Measurements from ENCODE around the gene PCDHA1. TPM values are rescaled to one million over a fixed set of nuclear protein-coding genes. Genes with fewer than 3 reads are reported as not detected.

The PCDHA1 gene
- total RNA-seq, 4 donors from 2014 or later, result not detected

DNA sequence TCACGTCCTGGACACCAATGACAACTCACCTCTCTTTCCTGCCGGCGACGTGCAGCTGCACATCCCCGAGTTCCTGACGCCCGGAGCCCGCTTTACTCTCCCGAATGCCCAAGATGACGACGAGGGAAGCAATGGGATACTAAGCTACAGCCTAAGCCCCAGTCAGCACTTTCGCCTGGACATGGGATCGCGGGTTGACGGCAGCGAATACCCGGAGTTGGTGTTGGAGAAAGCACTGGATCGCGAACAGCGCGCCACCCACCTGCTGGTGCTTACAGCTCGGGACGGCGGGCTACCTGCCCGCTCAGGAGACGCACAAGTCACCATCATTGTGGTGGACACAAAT lies 141.3 kb downstream of the PCDHA1 start:
- 0 to 23% methylated on average over 1 to 6 of the region's 26 CpGs for WGBS, 2 donors (ENCODE audit: low coverage in 1 of 2)

DNA sequence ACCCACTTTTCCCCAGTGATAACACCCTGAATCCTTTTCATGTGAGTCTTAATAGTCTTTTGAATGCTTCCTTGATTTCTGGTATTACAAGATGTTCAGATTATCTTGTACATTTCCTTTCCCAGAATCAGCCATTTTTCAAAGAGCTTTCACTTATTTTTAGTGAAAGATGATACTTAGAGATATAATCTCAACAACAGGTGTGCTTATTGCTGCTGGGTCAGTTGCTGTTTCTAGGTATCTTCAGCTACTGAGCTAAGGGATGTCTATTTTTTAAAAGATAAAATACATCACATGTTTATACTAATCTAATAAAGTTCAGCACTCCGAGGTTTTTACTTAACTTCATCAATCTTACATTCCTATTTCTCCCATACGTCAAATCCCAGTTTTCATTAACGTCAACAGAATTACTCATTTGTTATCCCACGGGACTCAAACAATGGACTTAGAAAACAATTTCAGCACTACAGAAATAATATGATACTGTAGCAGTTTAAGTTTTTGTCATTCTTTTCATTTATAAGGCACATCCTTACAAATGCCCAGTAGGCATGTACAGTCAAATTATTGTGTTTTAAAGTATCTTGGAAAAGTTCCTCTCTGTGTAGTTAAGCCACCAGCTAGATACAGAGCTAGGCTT lies 149.1 kb downstream of the PCDHA1 start:
- no peak for ATAC-seq
- TF ChIP-seq POLR2A (IDR thresholded peaks at IDR 0.05) (no peak), EP300 (IDR thresholded peaks at IDR 0.05) (no peak), POLR2AphosphoS5 (IDR thresholded peaks at IDR 0.05) (no peak)
- TF ChIP-seq, protein P1, sequence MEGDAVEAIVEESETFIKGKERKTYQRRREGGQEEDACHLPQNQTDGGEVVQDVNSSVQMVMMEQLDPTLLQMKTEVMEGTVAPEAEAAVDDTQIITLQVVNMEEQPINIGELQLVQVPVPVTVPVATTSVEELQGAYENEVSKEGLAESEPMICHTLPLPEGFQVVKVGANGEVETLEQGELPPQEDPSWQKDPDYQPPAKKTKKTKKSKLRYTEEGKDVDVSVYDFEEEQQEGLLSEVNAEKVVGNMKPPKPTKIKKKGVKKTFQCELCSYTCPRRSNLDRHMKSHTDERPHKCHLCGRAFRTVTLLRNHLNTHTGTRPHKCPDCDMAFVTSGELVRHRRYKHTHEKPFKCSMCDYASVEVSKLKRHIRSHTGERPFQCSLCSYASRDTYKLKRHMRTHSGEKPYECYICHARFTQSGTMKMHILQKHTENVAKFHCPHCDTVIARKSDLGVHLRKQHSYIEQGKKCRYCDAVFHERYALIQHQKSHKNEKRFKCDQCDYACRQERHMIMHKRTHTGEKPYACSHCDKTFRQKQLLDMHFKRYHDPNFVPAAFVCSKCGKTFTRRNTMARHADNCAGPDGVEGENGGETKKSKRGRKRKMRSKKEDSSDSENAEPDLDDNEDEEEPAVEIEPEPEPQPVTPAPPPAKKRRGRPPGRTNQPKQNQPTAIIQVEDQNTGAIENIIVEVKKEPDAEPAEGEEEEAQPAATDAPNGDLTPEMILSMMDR (IDR thresholded peaks at IDR 0.05), result no peak
- WGBS, 2 donors (ENCODE audit: low coverage in 1 of 2), result 29 to 62% methylated on average over 4 of the region's 4 CpGs
- Histone ChIP-seq H3K9me3 (no peaks in the 10 kb centered on the region), H3K27ac (no peak overlapping the region), H3K27me3 (no peaks in the 10 kb centered on the region), H3K4me1 (no peaks in the 10 kb centered on the region), H3K36me3 (no peaks in the 10 kb centered on the region), H3K4me3 (no peak overlapping the region)

More for the DNA sequence above, 141.3 kb downstream of the PCDHA1 start:
- H3K9me3 ChIP-seq, result no peaks in the 10 kb centered on the region
- peaks cover 33% of the 10 kb centered on the region for H3K27me3 ChIP-seq
- H3K4me1 ChIP-seq, result peaks cover 0 to 26% (median 11%) of the 10 kb centered on the region in 3 donors
- H3K4me3 ChIP-seq, result peak overlapping the region; percentile 45 to 61
- TF ChIP-seq POLR2AphosphoS5 (IDR thresholded peaks at IDR 0.05), result no peak
- TF ChIP-seq EP300 (IDR thresholded peaks at IDR 0.05), result no peak
- TF ChIP-seq, protein P1 (IDR thresholded peaks at IDR 0.05), result no peak
- no peak for TF ChIP-seq POLR2A (IDR thresholded peaks at IDR 0.05)
- no peaks in the 10 kb centered on the region for H3K36me3 ChIP-seq
- H3K27ac ChIP-seq, result peak overlapping the region in 3 of 4 donors; percentile 79 to 81 (median 80)
- peak; percentile 17 for ATAC-seq

DNA sequence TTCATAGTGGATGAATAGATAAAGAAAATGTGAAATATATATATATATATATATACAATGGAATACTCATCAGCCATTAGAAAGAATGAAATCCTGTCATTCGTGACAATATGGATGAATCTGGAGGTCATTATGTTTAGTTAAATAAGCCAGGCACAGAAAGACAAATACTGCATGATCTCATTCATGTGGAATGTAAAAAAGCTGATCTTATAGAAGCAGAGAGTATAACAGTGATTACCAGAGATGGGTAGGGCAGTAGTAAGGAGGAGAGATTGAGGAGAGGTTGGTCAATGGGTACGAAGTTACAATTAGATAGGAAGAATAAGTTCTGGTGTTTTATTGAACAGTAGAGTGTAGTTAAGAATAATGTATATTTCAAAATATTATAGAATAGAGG lies 160.6 kb downstream of the PCDHA1 start:
- Histone ChIP-seq H3K4me1 (no peaks in the 10 kb centered on the region), H3K4me3 (no peak overlapping the region), H3K36me3 (no peaks in the 10 kb centered on the region), H3K27ac (no peak overlapping the region), H3K27me3 (no peaks in the 10 kb centered on the region), H3K9me3 (peaks cover 0 to 7% (median 0%) of the 10 kb centered on the region in 3 donors)
- 50 to 71% methylated on average over 2 of the region's 2 CpGs for WGBS, 2 donors (ENCODE audit: low coverage in 1 of 2)
- ATAC-seq, result no peak
- TF ChIP-seq POLR2A (IDR thresholded peaks at IDR 0.05) (no peak), POLR2AphosphoS5 (IDR thresholded peaks at IDR 0.05) (no peak), EP300 (IDR thresholded peaks at IDR 0.05) (no peak)
- TF ChIP-seq, protein P1 (IDR thresholded peaks at IDR 0.05), result no peak

DNA sequence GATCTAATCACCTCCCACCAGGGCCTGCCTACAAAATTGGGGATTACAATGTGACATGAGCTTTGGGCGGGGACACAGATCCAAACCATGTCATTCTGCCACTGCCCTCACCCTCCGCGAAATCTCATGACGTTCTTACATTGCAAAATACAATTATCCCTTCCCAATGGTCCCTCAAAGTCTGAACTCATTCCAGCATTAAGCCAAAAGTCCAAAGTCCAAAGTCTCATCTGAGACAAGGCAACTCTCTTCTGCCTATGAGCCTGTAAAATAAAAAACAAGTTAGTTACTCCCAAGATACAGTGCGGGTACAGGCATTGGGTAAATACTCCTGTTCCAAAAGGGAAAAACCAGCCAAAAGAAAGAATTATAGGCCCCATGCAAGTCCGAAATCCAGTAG lies 165.7 kb downstream of the PCDHA1 start:
- WGBS, 2 donors (ENCODE audit: low coverage in 1 of 2), result 80 to 88% methylated on average over 4 of the region's 6 CpGs
- no peak for ATAC-seq
- Histone ChIP-seq H3K4me1 (no peaks in the 10 kb centered on the region), H3K27me3 (no peaks in the 10 kb centered on the region), H3K36me3 (no peaks in the 10 kb centered on the region), H3K27ac (no peak overlapping the region), H3K9me3 (no peaks in the 10 kb centered on the region), H3K4me3 (no peak overlapping the region)
- TF ChIP-seq POLR2A (IDR thresholded peaks at IDR 0.05) (no peak), EP300 (IDR thresholded peaks at IDR 0.05) (no peak), POLR2AphosphoS5 (IDR thresholded peaks at IDR 0.05) (no peak)
- TF ChIP-seq, protein P1 (IDR thresholded peaks at IDR 0.05), result no peak

DNA sequence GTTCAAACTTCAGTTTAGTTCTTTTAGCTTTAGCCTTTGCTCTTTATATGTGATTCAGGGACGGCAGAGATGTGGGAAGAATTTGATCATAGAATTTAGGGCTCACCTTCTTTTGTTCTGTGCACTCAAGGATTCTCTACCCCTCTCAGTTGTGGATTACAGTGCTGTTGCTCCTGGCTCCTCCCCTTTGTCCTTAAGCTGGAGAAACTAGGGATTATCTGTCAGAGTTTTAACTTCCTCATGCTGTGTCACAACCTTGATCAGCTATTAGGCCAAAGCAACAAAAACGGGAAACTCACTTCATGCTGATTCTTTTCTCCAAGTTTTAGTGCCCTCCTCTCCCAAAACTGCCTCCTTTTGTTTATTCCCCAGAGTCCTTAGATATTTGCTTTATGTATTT lies 167.3 kb downstream of the PCDHA1 start:
- Histone ChIP-seq H3K36me3 (no peaks in the 10 kb centered on the region), H3K27me3 (no peaks in the 10 kb centered on the region), H3K4me3 (no peak overlapping the region), H3K27ac (no peak overlapping the region), H3K9me3 (no peaks in the 10 kb centered on the region), H3K4me1 (no peaks in the 10 kb centered on the region)
- TF ChIP-seq, protein P1 (IDR thresholded peaks at IDR 0.05), result no peak
- TF ChIP-seq EP300 (IDR thresholded peaks at IDR 0.05) (no peak), POLR2AphosphoS5 (IDR thresholded peaks at IDR 0.05) (no peak), POLR2A (IDR thresholded peaks at IDR 0.05) (no peak)
- 54 to 60% methylated on average over 2 of the region's 2 CpGs for WGBS, 2 donors (ENCODE audit: low coverage in 1 of 2)
- no peak for ATAC-seq
